ENCODE data around the gene ACP1. TPM values are rescaled to one million over a fixed set of nuclear protein-coding genes. Genes with fewer than 3 reads are reported as not detected.
"Not testable (repeated sequence)": the region's sequence is repeated elsewhere in the genome, so short reads cannot be mapped to it uniquely, and the experiment has no call there.

ACP1 gene
- total and polyA plus RNA-seq, 8 donors: 34.9 to 74.2 (median 45.3) TPM

GRCh38 chr2:314561-315336 is 50.0 kb downstream of the ACP1 start:
- WGBS, 2 donors: 88 to 92% methylated on average over 56 of the region's 56 CpGs

GRCh38 chr2:315925-316324 is 51.2 kb downstream of the ACP1 start:
- H3K4me3 ChIP-seq; H3K27me3 ChIP-seq; DNase-seq; ATAC-seq; FAIRE-seq; H3K36me3 ChIP-seq; H3K27ac ChIP-seq; H3K4me1 ChIP-seq; H3K9me3 ChIP-seq; intact Hi-C loops (cut with DNase I): not testable (repeated sequence)
- WGBS, 2 donors: 47 to 56% methylated on average over 6 of the region's 6 CpGs

More at GRCh38 chr2:314561-315336, 50.0 kb downstream of the ACP1 start:
- Histone ChIP-seq H3K27ac (no peak overlapping the region), H3K27me3 (no peaks in the 10 kb centered on the region), H3K4me1 (no peaks in the 10 kb centered on the region), H3K4me3 (no peak overlapping the region), H3K36me3 (no peaks in the 10 kb centered on the region), H3K9me3 (no peaks in the 10 kb centered on the region)
- ATAC-seq: no peak
- intact Hi-C loops (cut with DNase I): no loop called here
- peak in 1 of 6 donors; percentile 43 for DNase-seq
- FAIRE-seq: no peak
- no peak for TF ChIP-seq CTCF (IDR thresholded peaks at IDR 0.05)

GRCh38 chr2:316381-316780 is 51.6 kb downstream of the ACP1 start:
- FAIRE-seq: no peak
- Histone ChIP-seq H3K27me3 (no peaks in the 10 kb centered on the region), H3K9me3 (no peaks in the 10 kb centered on the region), H3K4me3 (no peak overlapping the region), H3K27ac (no peak overlapping the region), H3K4me1 (no peaks in the 10 kb centered on the region), H3K36me3 (no peaks in the 10 kb centered on the region)
- no peak for DNase-seq
- no peak for TF ChIP-seq CTCF (IDR thresholded peaks at IDR 0.05)
- 86 to 90% methylated on average over 12 of the region's 12 CpGs for WGBS, 2 donors
- ATAC-seq: no peak
- intact Hi-C loops (cut with DNase I): no loop called here

- no peak for TF ChIP-seq CTCF (IDR thresholded peaks at IDR 0.05)
- intact Hi-C loops (cut with DNase I): no loop called here
- no peaks in the 10 kb centered on the region for H3K27me3 ChIP-seq
- DNase-seq (no peak), ATAC-seq (no peak), FAIRE-seq (no peak)
- H3K9me3 ChIP-seq: no peaks in the 10 kb centered on the region
- no peaks in the 10 kb centered on the region for H3K36me3 ChIP-seq
- no peak overlapping the region for H3K4me3 ChIP-seq
- H3K4me1 ChIP-seq: no peaks in the 10 kb centered on the region
- no peak overlapping the region for H3K27ac ChIP-seq
- WGBS, 2 donors: 68 to 77% methylated on average over 27 of the region's 27 CpGs
These were observed 53.0 kb downstream of the ACP1 start for GRCh38 chr2:317501-318424.

GRCh38 chr2:319059-319600 is 54.4 kb downstream of the ACP1 start:
- intact Hi-C loops (cut with DNase I): no loop called here
- FAIRE-seq (no peak), DNase-seq (no peak), ATAC-seq (no peak)
- no peaks in the 10 kb centered on the region for H3K4me1 ChIP-seq
- TF ChIP-seq CTCF (IDR thresholded peaks at IDR 0.05): no peak
- H3K27me3 ChIP-seq: no peaks in the 10 kb centered on the region
- H3K9me3 ChIP-seq: no peaks in the 10 kb centered on the region
- 81 to 83% methylated on average over 34 of the region's 34 CpGs for WGBS, 2 donors
- H3K36me3 ChIP-seq: no peaks in the 10 kb centered on the region
- no peak overlapping the region for H3K27ac ChIP-seq
- H3K4me3 ChIP-seq: no peak overlapping the region
